Liver (tissue), 3 donors: ENCODE results near the gene MBP.
"Not testable (repeated sequence)": the region's sequence is repeated elsewhere in the genome, so short reads cannot be mapped to it uniquely, and the experiment has no call there.

Source experiments
- JUND ChIP-seq, 2 donors: IDR thresholded peaks; 2 replicates each; pipeline ENCODE4 v1.6.1; 2016; ENCODE audit warnings: antibody characterized with exemption in 2 of 2
- RAD21 ChIP-seq, 2 donors: IDR thresholded peaks; 2 replicates each; pipeline ENCODE4 v1.6.1; 2016; ENCODE audit warnings: antibody characterized with exemption in 2 of 2, mild to moderate bottlenecking in 2 of 2
- SP1 ChIP-seq: IDR thresholded peaks from 2 replicates; pipeline ENCODE4 v1.6.1; 2018; ENCODE audit warnings: antibody characterized with exemption, mild to moderate bottlenecking
- TAF1 ChIP-seq: conservative IDR thresholded peaks from 2 replicates; pipeline ENCODE4 v1.6.1; 2016; ENCODE audit warnings: antibody characterized with exemption, mild to moderate bottlenecking
- TF ChIP-seq, protein P1 (sequence below): fragments of 150-350 bp; IDR thresholded peaks from 2 replicates; pipeline ENCODE4 v1.5.1; 2017; ENCODE audit warnings: improper control_type of control experiment, low read depth, low read length; ENCODE audit not compliant: missing input control
- TF ChIP-seq, protein P2 (sequence below): IDR thresholded peaks from 2 replicates; pipeline ENCODE4 v1.6.1; 2016; ENCODE audit warnings: antibody characterized with exemption
- donor health status: healthy.
- donor health status: healthy.

GRCh38 chr18:76967299-76967698, 165.3 kb downstream of the MBP start:
- TF ChIP-seq JUND (IDR thresholded peaks at IDR 0.05); TAF1; SP1; RAD21 (IDR thresholded peaks at IDR 0.05): not testable (repeated sequence)
- TF ChIP-seq, protein P1, sequence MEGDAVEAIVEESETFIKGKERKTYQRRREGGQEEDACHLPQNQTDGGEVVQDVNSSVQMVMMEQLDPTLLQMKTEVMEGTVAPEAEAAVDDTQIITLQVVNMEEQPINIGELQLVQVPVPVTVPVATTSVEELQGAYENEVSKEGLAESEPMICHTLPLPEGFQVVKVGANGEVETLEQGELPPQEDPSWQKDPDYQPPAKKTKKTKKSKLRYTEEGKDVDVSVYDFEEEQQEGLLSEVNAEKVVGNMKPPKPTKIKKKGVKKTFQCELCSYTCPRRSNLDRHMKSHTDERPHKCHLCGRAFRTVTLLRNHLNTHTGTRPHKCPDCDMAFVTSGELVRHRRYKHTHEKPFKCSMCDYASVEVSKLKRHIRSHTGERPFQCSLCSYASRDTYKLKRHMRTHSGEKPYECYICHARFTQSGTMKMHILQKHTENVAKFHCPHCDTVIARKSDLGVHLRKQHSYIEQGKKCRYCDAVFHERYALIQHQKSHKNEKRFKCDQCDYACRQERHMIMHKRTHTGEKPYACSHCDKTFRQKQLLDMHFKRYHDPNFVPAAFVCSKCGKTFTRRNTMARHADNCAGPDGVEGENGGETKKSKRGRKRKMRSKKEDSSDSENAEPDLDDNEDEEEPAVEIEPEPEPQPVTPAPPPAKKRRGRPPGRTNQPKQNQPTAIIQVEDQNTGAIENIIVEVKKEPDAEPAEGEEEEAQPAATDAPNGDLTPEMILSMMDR = not testable (repeated sequence)
- TF ChIP-seq, protein P2, sequence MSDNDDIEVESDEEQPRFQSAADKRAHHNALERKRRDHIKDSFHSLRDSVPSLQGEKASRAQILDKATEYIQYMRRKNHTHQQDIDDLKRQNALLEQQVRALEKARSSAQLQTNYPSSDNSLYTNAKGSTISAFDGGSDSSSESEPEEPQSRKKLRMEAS = not testable (repeated sequence)
